Stimulated activated CD4-positive, alpha-beta T cell treated with anti-CD3 and anti-CD28 coated beads, Interleukin-1b, Interleukin-23, amount 100 ng/mL, for 48 hours (primary cell): ENCODE data around the gene GAN.
A peak's percentile ranks its signal among the peaks of the same experiment; 100 is the strongest.
"Not testable (repeated sequence)": the region's sequence is repeated elsewhere in the genome, so short reads cannot be mapped to it uniquely, and the experiment has no call there.

Experiments used
- DNase-seq: peaks from one replicate; pipeline ENCODE4 v3.0.0-alpha.2; 2020

Gene GAN

DNA sequence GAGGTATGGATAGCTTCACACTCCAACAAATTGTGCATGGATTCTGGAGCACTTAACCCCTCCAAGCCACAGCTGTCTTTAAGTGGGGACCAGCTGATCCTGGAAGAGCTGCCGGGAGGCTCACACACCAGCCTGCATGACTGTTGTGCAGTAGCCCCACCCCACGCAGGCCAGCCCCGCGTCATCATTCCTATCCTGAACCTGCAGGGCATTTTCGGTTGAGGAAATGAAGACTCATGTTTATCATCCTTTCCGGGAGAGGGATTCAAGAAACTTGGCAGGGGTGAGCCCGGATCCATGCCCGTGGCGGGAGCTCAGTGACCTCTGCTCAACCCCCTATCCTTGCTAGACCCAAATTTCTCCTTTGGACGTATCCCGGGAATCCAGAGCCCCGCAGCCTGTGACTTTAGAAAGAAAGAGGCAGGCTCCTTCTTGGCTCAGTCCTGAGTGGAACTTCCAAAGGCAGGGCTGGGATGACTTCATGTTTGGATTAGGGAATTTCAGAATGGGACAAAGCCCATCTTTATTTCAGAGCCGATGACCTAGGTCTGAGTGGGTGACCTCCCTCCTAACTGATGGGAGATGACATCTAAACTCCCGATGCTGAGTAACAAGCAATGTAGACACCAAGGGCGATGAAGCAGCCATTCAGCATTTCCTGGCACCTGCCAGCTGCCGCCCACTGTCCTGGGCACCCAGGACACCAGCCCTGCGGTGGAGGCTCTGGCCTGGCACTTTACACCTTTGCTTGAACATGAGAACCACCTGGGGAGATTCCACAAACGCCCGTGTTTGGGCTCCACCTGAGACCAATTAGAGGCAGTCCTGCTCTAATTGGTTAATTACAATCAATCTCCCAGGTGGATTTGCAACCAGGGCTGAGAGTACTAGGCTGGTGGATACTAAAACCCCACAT is 86.5 kb downstream of the GAN start:
- no peak for DNase-seq

DNA sequence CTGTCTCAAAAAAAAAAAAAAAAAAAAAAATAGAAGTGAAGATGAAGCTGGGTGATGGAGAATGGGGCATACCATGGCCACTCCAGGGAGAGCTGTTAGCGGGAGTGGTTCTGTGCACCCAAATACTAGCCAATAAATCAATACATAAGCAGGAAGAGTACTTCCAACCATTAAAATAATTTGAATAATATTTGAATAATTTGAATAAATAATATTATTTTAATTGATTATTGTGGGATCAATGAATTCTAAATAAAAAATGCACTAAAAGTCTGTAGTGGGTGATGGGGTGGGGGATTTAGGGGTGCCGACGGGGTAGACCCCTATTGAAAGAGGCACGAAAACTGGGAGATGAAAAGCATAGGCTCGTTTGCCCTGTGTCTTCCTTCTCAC is 88.4 kb downstream of the GAN start:
- no peak for DNase-seq

DNA sequence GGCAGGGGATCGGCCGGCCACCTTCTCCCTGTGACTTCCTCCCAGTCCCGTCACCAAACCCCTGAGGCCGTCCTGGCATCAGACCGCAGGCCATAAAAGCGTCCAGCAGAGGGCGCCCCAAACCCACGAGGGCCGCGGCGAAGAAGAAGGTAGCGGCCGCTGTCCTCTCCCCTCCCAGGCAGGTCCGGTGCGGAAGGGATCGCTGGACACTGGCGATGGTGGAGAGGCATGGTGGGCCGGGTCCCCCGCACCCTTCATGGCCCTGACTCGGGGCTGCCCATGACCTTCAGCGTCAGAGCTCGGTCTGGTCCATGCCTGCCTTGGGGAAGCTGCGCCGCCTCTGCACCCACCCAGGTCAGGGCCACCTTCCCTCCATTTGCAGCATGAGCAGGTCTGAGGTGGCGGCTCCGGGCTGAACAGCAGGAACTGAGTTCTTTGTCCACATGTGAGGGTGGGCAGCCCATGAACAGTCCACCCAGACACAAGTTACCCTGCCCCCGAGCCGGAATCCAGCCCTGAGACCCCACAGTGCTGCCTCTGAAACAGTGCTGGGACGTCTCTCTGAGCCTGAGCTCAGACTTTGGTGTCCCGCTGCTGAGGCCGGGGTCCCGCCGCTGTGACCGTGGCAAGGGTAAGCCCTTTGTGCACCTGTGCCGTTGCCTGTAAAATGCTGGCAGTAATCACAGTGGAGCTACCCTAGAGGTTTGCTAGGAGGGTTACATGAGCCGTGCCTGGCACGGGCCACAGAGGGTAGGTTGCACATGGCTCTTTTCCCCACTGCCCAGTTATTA is 89.0 kb downstream of the GAN start:
- DNase-seq, result peak; percentile 80

DNA sequence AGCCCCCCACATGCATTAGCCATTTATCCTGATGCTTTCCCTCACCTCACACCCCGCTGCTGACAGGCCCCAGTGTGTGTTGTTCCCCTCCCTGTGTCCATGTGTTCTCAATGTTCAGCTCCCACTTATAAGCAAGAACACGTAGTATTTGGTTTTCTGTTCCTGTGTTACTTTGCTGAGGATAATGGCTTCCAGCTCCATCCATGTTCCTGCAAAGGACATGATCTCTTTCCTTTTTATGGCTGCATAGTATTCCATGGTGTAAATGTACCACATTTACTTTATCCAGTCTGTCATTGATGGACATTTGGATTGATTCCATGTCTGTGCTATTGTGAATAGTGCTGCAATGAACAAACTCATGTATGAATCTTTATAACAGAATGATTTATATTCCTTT is 90.2 kb downstream of the GAN start:
- DNase-seq, result not testable (repeated sequence)

DNA sequence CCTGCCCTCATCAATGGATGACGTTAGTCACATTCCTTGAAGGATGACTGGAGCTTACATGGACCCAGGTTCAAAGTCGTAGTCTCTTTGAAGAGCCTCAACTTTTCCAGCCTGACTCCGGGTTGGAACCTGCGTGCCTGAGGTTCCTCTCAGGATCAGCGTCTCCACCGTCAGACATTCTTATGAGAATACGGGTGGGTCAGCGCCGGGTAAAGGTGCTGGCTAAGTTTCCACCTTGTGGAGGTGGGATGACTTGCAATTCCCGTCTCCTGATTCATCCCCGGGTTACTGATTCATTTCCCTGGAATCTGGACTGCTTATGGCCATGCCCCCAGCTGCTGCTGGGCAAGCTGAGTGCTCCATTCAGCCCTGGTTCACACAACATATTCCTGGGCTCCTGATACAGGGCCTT is 90.9 kb downstream of the GAN start:
- no peak for DNase-seq

DNA sequence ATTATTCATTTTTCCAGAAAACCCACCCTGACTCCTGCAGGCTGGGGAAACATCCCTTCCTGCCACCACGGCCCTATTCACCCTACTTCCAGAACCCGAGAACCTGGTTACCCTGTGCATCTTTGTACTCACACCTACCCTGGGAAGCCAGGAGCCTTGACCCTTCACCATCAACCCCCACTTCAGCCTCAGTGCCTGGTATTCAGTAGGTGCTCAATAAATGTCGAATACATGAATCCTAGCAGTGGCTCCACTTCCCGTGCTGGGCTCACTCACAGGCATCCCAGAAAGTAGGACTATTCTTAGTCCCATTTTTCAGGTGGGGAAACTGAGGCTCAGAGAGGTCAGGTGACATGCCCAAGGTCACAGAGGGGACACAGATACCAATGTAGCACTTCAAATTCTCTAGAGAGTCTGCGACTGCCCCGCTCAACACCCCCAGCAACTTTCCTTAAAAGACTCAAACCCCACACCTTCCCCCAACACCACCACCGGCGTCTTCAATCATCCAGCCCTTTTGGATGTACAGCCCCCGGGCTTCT is 93.7 kb downstream of the GAN start:
- no peak for DNase-seq

DNA sequence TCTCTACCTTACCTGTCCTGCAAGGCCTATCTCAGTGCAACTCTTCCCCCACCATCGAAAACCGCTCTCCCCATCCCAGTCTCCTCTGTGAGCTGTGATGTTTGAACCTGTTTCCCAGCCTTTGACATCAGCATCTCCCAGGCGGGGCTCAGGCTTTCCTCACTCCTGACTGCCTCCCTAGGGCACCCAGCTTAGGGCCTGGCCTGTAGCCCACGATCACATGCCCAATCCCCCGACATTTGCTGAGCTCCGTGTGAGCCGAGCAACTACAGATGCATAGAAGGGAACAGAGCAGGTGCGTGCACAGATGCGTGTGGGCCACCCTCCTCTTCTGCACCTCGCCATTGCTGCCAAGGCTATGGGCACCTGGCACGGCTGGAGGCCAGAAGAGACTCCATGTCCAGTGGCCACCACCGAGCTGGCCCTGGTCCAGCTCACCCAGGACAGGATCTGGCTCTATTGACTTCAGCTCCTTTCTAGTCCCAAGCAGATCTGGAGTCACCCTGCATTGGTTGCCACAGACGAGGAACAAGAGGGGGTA is 94.3 kb downstream of the GAN start:
- DNase-seq, result no peak

DNA sequence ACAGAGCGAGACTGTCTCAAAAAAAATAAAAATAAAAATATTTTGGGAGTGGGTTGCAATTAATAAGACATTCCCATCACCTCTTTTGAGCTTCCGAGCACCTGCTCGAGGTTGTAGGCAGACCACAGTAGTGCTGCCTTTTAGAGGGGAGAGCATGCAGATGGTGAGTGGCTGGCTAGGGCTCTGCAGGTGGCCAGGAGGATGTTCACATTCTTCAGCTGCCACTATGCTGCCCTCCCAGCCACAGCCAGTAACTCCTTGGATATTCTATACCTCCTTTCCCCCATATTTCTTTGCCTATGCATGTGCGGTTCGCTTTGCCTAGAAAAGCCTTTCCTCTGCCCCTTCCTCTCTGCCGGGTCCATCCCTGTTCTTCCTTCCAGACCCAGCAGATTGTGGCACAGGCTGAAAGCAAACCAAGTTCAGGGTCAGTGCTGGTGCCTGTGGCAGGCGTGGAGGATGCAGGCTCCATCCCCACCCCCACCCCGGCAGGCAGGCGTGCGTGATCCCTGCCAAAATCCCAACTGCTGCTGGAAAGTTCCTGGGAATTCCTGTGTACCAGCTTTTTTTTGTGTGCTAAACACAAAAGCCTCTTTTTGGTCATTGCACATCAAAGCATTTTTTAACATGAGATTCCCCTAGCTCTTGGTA is 96.0 kb downstream of the GAN start:
- no peak for DNase-seq

DNA sequence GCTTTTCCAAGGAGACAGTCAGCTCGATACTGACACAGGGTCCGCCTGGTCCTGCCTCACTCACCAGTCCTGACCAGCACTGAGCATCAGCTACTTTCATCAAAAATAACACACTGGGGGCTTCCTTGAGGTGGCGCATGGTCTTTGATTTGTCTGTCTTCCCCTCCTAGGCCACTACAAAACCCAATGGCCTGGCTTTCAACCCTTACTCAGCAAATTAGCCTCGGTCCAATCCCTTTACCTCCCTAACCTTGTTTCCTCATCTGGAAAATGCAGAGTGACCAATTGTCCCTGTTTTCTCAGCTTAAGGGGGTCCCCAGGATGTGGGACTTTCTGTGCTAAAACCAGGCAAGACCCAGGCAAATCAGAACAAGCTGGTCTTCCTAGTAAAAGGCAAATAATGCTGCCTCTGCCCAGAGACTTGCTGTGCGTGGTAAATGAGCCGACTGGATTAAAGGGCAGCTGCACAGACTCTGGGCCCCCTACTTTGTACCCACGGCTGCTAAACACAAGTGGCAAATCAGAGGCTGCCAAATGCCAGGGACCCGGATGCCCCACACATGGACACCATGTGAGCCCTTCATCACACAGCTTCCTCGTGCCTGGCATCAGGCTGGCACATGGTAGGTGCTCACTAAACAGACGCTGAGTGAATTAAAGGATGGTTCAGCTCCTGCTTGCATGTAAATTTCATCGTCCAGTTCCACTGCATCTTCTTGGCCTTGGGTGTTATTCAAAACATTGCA is 98.7 kb downstream of the GAN start:
- no peak for DNase-seq

DNA sequence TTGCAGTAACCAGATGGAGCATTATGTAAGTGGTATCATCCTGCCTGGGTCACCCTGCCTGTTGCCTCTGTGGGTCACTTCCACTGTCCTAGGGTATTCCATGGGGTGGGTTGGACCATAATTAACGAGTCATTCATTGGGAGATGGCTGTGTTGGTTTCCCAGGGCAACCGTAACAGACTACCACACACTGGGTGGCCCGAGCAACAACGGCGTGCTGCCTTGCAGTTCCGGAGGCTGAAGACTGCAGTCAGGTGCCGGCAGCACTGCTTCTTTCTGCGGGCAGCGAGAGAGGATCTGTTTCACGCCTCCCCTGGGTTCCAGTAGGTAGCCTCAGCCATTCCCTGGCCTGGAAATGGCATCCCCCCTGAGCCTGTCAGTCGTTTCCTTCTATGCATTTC is 101.0 kb downstream of the GAN start:
- no peak for DNase-seq

DNA sequence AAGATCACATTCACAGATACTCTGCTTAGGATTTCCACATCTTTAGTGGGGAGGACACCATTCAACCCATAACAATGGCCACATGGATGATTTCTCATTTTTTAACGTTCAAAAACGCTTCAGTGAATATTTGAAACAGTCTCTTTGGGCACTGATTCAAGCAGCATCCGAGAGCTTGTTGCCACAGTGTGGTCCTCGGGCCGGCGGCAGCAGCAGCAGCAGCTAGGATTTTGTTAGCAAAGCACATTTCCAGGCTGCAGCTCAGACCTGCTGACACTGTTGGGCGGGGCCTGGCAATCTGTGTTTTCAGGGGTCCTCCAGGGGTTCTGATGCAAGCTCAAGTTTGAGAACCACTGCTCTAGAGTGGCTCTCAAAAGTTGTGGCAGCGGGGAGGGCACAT is 102.0 kb downstream of the GAN start:
- DNase-seq, result no peak

DNA sequence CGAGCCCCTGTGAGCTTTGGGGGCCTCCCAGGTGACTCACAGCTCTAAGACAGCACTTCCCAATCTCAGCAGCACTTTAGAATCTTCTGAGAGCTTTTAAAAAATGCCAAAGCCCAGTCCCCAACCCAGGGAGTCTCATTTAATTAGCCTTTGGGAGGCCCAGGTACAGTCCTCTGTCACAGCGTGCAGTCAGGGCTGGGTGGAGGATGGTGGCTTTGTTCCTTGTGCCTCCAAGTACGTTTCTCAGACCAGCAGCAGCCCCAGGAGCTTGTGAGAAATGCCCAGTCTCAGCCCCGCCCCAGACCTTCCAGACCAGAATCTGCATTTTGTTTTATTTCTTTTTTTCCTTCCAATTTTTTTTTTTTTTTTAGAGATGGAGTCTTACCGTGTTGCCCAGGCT is 102.4 kb downstream of the GAN start:
- no peak for DNase-seq

DNA sequence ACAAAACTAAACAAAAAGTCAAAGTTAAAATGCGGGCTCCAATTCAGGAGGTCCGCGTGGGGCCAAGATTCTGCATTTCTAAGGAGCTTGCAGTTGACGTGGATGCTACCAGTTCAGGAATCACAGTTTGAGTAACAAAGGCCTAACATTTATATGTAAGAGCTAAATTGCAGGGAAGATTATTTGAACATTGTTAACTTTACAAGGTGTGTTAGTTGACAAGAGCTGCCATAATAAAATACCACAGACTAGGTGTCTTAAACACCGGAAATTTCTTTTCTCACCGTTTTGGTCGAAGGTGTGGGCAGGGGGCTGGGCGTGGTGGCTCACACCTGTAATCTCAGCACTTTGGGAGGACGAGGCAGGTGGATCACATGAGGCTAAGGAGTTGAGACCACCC is 105.0 kb downstream of the GAN start:
- no peak for DNase-seq

DNA sequence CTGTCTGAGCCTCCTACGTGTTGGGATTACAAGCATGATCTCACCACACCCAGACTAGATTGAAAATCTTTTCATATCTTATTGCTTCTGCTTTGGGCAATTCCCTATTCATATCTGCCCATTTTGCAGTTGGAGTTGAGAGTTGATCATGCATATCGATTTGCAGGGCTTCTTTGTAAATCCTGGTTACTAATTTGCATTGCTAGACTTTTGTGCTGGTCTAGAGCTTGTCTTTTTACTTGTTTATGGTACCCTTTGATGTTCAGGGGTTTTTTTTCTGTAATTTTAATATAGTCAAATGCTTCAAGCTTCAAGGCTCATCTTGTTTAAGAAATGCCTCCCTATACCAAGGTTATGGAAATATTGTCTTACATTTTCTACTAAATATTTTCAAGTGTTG is 106.4 kb downstream of the GAN start:
- no peak for DNase-seq

DNA sequence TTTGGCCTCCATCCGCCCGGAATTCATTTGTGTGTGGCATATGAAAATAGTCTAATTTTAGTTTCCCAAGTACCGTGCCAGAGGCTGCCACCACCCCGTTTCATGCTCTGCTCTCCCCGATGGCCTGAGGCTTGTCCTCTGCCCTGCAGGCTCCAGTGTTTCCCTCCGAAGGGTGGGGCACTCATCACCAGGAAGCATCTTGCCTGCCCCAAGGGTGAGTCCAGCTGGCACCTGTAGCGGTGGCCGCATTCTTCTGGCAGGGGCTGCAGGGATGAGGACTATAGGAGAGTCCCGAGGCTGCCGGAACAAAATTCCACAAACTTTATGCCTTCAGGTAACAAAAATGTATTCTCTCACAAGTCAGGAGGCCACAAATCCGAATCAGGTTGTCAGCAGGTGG is 106.8 kb downstream of the GAN start:
- no peak for DNase-seq

DNA sequence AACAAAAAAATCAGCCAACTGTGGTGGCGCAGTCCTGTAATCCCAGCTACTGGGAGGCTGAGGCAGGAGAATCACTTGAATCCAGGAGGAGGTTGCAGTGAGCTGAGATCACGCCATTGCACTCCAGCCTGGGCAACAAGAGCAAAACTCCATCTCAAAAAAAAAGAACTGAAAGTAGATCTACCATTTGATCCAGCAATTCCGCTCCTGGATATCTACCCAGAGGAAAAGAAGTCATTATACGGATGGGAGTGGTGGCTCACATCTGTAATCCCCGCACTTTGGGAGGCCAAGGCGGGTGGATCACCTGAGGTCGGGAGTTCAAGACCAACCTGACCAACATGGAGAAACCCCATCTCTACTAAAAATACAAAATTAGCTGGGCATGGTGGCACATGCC is 107.4 kb downstream of the GAN start:
- DNase-seq, result not testable (repeated sequence)

DNA sequence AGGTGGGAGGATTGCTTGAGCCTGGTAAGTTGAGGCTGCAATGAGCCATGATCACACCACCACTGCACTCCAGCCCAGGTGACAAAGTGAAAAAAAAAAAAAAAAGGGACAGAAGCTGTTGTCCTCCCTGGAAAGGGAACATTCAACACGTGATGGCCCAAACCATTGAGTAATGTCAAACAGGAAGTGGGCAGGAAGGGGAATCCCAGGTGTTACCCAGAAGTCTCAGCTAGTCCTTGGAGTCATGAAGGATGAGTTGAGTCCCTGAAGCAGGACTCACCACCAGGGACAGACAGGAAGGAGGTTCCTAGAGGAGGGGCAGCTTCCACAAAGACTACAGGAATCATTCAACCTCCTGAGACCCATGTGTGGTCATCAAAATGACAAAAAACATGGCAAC is 110.0 kb downstream of the GAN start:
- peak; percentile 35 for DNase-seq

DNA sequence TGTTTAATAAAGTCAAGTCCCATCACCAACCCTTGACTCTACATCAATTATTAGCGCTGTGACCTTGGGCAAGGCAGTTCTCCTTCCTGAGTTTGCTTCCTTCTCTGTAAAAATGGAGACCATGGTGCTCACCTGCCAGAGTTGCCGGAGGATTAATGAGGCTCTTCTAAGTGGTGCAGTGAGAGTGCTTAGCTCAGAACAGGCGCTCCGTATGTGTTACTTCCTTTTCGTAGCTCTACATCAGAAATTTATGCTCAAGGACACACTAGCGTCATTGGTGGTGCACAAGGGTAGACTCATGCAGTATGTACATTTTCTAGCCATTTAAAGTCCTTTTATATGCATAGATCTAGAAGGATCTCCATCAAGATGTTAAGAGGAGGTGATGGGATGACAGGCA is 112.5 kb downstream of the GAN start:
- no peak for DNase-seq

DNA sequence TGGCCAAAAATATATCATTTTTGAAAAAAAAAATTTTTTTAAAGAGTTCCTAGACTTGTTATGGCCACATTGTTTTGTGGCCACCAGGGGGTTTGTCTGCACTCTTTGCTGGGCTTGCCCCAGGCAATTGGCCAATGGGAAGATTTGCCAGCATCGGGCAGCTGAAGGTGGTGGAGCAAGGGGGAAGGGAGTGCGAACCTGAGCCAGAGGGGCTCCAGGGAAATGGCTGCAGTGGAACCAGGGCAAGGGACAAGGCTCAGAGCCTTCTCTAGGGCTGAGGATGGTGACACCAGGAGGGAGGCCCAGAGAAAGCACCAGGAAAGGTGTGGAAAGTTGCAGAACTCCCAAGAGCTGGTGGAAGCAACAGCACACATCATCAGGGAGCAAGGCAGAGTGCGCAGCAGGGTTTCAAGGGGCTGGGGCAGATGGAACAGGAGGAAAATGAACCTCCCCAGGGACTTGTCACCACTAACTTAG is 114.3 kb downstream of the GAN start:
- no peak for DNase-seq

DNA sequence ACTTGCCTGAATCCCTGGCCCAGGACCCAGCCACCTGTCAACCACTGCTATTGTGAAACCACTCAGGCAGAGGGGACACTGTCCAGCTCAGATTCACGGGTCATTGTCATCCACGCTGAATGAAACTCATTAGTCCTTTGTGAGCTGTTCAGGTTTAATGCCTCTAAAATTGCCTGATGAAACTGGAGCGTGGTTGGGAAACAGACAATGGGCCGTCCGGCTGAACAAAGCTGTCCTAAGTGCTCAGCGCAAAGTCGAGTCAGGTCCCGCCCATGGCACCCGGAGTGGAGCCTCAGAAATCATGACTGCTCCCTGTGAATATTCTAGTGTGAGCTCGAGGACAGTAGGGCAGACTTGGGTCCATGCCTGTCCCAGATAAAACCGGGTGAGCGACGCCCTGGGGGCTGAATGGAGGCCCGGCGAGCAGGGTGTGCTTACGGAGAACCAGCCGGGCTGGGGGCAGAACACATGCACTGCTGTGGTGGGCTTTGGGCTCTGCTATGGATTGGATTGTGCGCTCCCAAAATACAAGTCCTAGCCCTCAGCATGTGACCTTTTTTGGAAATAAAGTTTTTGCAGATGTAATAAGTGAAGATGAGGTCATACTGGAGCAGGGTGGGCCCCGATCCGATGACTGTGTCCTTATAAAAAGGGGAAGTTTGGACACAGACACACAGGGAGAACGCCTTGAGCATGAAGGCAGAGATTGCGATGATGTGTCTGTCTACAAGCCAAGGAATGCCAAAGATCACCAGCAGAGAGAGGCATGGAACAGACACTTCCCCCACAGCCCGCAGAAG is 117.0 kb downstream of the GAN start:
- DNase-seq, result no peak

DNA sequence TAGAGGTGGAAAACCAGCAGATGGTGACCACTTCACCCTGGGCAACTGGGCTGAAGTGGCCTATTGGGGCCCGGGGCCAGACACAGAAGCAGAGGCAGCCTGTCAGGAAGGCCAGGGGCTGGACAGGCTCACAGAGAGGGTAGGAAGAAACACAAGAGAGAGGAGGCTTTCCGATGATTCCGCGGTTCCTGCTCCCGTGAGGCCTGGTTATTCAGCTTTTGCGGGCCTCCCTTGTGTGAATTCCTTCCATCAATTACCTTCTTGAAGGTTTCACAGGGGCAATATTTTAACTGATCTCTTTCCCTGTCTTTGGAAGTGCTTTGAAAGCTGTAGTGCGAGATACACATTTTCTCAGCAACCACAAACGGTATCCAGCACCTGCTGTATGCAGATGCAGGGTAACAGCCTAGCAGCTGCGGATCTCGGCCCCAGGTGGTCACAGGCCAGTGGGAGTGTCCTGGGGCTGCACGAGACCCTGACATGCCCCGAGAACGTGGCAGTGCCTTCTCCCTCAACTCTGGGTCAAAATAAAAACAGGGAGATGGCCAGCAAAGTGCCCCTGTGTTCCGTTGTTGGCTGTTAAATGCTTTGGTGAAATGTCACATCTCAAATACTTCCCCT is 118.3 kb downstream of the GAN start:
- no peak for DNase-seq
